ENCODE results near the gene AGPAT1. TPM values are rescaled to one million over a fixed set of nuclear protein-coding genes. Genes with fewer than 3 reads are reported as not detected.
A peak's percentile ranks its signal among the peaks of the same experiment; 100 is the strongest.

Gene AGPAT1
- total RNA-seq, 1 donor from 2014 or later: 31.4 TPM

- H3K4me1 Mint-ChIP-seq: peaks cover 59% of the 10 kb centered on the region
- peak; percentile 98 for DNase-seq
- no peaks in the 10 kb centered on the region for H3K9me3 Mint-ChIP-seq
- H3K36me3 Mint-ChIP-seq (ENCODE audit: low read depth): peaks cover 35% of the 10 kb centered on the region
- H3K4me3 Mint-ChIP-seq: peak within 1 kb of the TSS; percentile 86
- intact Hi-C loops (cut with micrococcal nuclease): loop anchor here (1.0 to 10.0 kb wide), 8 partner anchors 12 to 1237 kb away; partner anchors contain the start of genes ATF6B, BRD2, CUTA and HSD17B8
- H3K27me3 Mint-ChIP-seq: no peaks in the 10 kb centered on the region
- peak within 1 kb of the TSS; percentile 95 for H3K27ac Mint-ChIP-seq
These were observed 2.1 kb upstream of the AGPAT1 start, which contains the start of gene RNF5 for GRCh38 chr6:32177788-32178546. Gene RNF5, plus strand, starts transcription at chr6:32178405. Its CDS starts 107 bp downstream, at chr6:32178512.

GRCh38 chr6:32177183-32177787, 1.4 kb upstream of the AGPAT1 start:
- peak overlapping the region; percentile 86 for H3K4me3 Mint-ChIP-seq
- intact Hi-C loops (cut with micrococcal nuclease): loop anchor here (5.0 to 10.0 kb wide), 5 partner anchors 220 to 1238 kb away; partner anchors contain the start of genes BRD2, CUTA, HSD17B8 and NELFE
- H3K27ac Mint-ChIP-seq: peak overlapping the region; percentile 95
- no peaks in the 10 kb centered on the region for H3K27me3 Mint-ChIP-seq
- DNase-seq: peak; percentile 86
- H3K9me3 Mint-ChIP-seq: no peaks in the 10 kb centered on the region
- peaks cover 29% of the 10 kb centered on the region for H3K36me3 Mint-ChIP-seq (ENCODE audit: low read depth)
- peaks cover 59% of the 10 kb centered on the region for H3K4me1 Mint-ChIP-seq

GRCh38 chr6:32176476-32177182, 745 bp upstream of the AGPAT1 start:
- H3K27me3 Mint-ChIP-seq: no peaks in the 10 kb centered on the region
- peaks cover 25% of the 10 kb centered on the region for H3K36me3 Mint-ChIP-seq (ENCODE audit: low read depth)
- peaks cover 59% of the 10 kb centered on the region for H3K4me1 Mint-ChIP-seq
- intact Hi-C loops (cut with micrococcal nuclease): loop anchor here (1.0 to 10.0 kb wide), 7 partner anchors 22 to 1238 kb away; partner anchors contain the start of genes BRD2, CUTA, DXO and HSD17B8
- peak overlapping the region; percentile 95 for H3K27ac Mint-ChIP-seq
- peak overlapping the region; percentile 86 for H3K4me3 Mint-ChIP-seq
- no peak for DNase-seq
- H3K9me3 Mint-ChIP-seq: no peaks in the 10 kb centered on the region

GRCh38 chr6:32175322-32175710, 568 bp downstream of the AGPAT1 start:
- Mint-ChIP-seq H3K9me3 (no peaks in the 10 kb centered on the region), H3K27me3 (no peaks in the 10 kb centered on the region), H3K27ac (peak overlapping the region; percentile 95), H3K4me3 (peak overlapping the region; percentile 86), H3K4me1 (peaks cover 55% of the 10 kb centered on the region), H3K36me3 (ENCODE audit: low read depth) (peaks cover 19% of the 10 kb centered on the region)
- no peak for DNase-seq
- intact Hi-C loops (cut with micrococcal nuclease): loop anchor here (5.0 to 10.0 kb wide), 5 partner anchors 218 to 1239 kb away; partner anchors contain the start of genes BRD2, CUTA, HSD17B8 and NELFE

- intact Hi-C loops (cut with micrococcal nuclease): loop anchor here (10.0 kb wide), 2 partner anchors 1030 to 1240 kb away; partner anchors contain the start of genes CUTA, HSD17B8, PHF1 and RING1
- peaks cover 24% of the 10 kb centered on the region for H3K36me3 Mint-ChIP-seq (ENCODE audit: low read depth)
- DNase-seq: no peak
- H3K27me3 Mint-ChIP-seq: no peaks in the 10 kb centered on the region
- peaks cover 53% of the 10 kb centered on the region for H3K4me1 Mint-ChIP-seq
- peak overlapping the region; percentile 86 for H3K4me3 Mint-ChIP-seq
- H3K9me3 Mint-ChIP-seq: no peaks in the 10 kb centered on the region
- no peak overlapping the region for H3K27ac Mint-ChIP-seq
These were observed 1.5 kb downstream of the AGPAT1 start for GRCh38 chr6:32174416-32174815.

GRCh38 chr6:32173051-32173727, 2.7 kb downstream of the AGPAT1 start:
- intact Hi-C loops (cut with micrococcal nuclease): loop anchor here (10.0 kb wide), 2 partner anchors 1032 to 1242 kb away; partner anchors contain the start of genes CUTA, HSD17B8, PHF1 and RING1
- Mint-ChIP-seq H3K4me1 (peaks cover 46% of the 10 kb centered on the region), H3K4me3 (no peak overlapping the region), H3K27me3 (no peaks in the 10 kb centered on the region), H3K36me3 (ENCODE audit: low read depth) (peaks cover 19% of the 10 kb centered on the region), H3K27ac (no peak overlapping the region), H3K9me3 (no peaks in the 10 kb centered on the region)
- no peak for DNase-seq

GRCh38 chr6:32171234-32171633, 4.7 kb downstream of the AGPAT1 start:
- H3K9me3 Mint-ChIP-seq: no peaks in the 10 kb centered on the region
- H3K4me3 Mint-ChIP-seq: no peak overlapping the region
- peaks cover 31% of the 10 kb centered on the region for H3K4me1 Mint-ChIP-seq
- intact Hi-C loops (cut with micrococcal nuclease): loop anchor here (10.0 kb wide), 2 partner anchors 1034 to 1244 kb away; partner anchors contain the start of genes CUTA, HSD17B8, PHF1 and RING1
- no peaks in the 10 kb centered on the region for H3K27me3 Mint-ChIP-seq
- no peak for DNase-seq
- H3K36me3 Mint-ChIP-seq (ENCODE audit: low read depth): peaks cover 24% of the 10 kb centered on the region
- H3K27ac Mint-ChIP-seq: no peak overlapping the region

- DNase-seq: no peak
- Mint-ChIP-seq H3K9me3 (no peaks in the 10 kb centered on the region), H3K27me3 (no peaks in the 10 kb centered on the region), H3K4me3 (no peak overlapping the region), H3K4me1 (peaks cover 25% of the 10 kb centered on the region), H3K27ac (no peak overlapping the region), H3K36me3 (ENCODE audit: low read depth) (peaks cover 24% of the 10 kb centered on the region)
- intact Hi-C loops (cut with micrococcal nuclease): loop anchor here (10.0 kb wide), 2 partner anchors 1035 to 1245 kb away; partner anchors contain the start of genes CUTA, HSD17B8, PHF1 and RING1
These were observed 5.6 kb downstream of the AGPAT1 start for GRCh38 chr6:32170294-32170693.

- H3K9me3 Mint-ChIP-seq: no peaks in the 10 kb centered on the region
- peaks cover 19% of the 10 kb centered on the region for H3K4me1 Mint-ChIP-seq
- H3K4me3 Mint-ChIP-seq: no peak overlapping the region
- H3K27me3 Mint-ChIP-seq: no peaks in the 10 kb centered on the region
- no peak for DNase-seq
- intact Hi-C loops (cut with micrococcal nuclease): no loop called here
- peaks cover 26% of the 10 kb centered on the region for H3K36me3 Mint-ChIP-seq (ENCODE audit: low read depth)
- H3K27ac Mint-ChIP-seq: peak overlapping the region; percentile 42
These were observed 6.9 kb downstream of the AGPAT1 start for GRCh38 chr6:32168807-32169591.

GRCh38 chr6:32168350-32168749, 7.5 kb downstream of the AGPAT1 start:
- intact Hi-C loops (cut with micrococcal nuclease): no loop called here
- no peaks in the 10 kb centered on the region for H3K9me3 Mint-ChIP-seq
- no peaks in the 10 kb centered on the region for H3K27me3 Mint-ChIP-seq
- H3K27ac Mint-ChIP-seq: no peak overlapping the region
- H3K4me1 Mint-ChIP-seq: peaks cover 13% of the 10 kb centered on the region
- no peak overlapping the region for H3K4me3 Mint-ChIP-seq
- no peak for DNase-seq
- peaks cover 26% of the 10 kb centered on the region for H3K36me3 Mint-ChIP-seq (ENCODE audit: low read depth)

- H3K4me1 Mint-ChIP-seq: peaks cover 8% of the 10 kb centered on the region
- peaks cover 26% of the 10 kb centered on the region for H3K36me3 Mint-ChIP-seq (ENCODE audit: low read depth)
- intact Hi-C loops (cut with micrococcal nuclease): no loop called here
- no peaks in the 10 kb centered on the region for H3K9me3 Mint-ChIP-seq
- no peaks in the 10 kb centered on the region for H3K27me3 Mint-ChIP-seq
- no peak overlapping the region for H3K4me3 Mint-ChIP-seq
- no peak for DNase-seq
- H3K27ac Mint-ChIP-seq: no peak overlapping the region
These were observed 8.1 kb downstream of the AGPAT1 start for GRCh38 chr6:32167761-32168262.

GRCh38 chr6:32167154-32167760, 8.6 kb downstream of the AGPAT1 start:
- no peaks in the 10 kb centered on the region for H3K9me3 Mint-ChIP-seq
- H3K36me3 Mint-ChIP-seq (ENCODE audit: low read depth): peaks cover 26% of the 10 kb centered on the region
- no peaks in the 10 kb centered on the region for H3K27me3 Mint-ChIP-seq
- intact Hi-C loops (cut with micrococcal nuclease): no loop called here
- no peak overlapping the region for H3K27ac Mint-ChIP-seq
- no peak overlapping the region for H3K4me3 Mint-ChIP-seq
- no peak for DNase-seq
- H3K4me1 Mint-ChIP-seq: peaks cover 5% of the 10 kb centered on the region

All from activated CD4-positive, alpha-beta T cell treated with anti-CD3 and anti-CD28 coated beads, Interleukin-2, amount 10 ng/mL, durations not matched to agents 24 days and 14 days (primary cell).